HG02943 (cell line): ENCODE data around the gene TBC1D8.

ENCODE experiments used
- ATAC-seq: cut with Tn5 transposase; IDR thresholded peaks from one replicate; pipeline ENCODE4 v1.9.1; 2021; ENCODE audit warnings: mild to moderate bottlenecking, low read depth, moderate library complexity; ENCODE audit not compliant: unreplicated experiment

Gene TBC1D8

DNA sequence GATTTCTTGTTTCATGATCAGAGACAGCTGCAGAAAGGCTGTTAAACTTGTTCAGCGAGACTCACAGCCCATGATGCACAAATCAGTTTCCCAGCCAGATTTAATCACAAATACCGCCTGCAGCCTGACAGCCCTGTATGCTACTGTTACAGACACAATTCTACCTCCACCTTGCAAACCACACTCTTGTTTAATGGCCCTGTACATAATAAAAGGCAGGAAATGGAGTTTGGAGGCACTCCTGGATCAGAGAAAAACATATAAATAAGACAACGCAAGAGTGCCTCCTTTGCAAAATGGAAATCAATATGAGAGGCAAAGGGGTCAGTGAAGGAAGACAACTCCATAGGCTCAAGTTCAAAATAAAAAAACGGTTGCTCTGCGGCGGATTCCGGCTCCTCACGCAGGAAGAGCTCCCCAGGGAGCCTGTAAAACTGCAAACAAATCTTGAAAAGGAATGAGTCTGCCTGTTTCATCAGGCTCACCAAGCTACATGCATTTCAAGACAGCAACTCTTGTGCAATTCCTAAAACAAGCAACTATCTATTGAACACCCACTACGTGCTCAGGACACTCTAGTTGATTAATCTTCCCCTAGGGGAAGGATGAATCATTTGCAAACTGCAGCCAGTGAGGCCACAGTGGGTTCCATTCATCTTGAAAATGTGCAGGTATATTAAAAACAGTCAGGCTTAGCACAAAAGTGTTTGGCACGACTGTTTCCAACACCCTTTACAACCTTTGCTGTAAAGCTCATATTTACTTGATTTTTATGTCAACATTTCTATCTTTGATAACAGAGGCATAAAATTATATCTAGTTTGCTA, 37.5 kb downstream of the TBC1D8 start:
- ATAC-seq, result no peak

- no peak for ATAC-seq
These were observed 38.4 kb downstream of the TBC1D8 start for GRCh38 chr2:101112772-101113157.

DNA sequence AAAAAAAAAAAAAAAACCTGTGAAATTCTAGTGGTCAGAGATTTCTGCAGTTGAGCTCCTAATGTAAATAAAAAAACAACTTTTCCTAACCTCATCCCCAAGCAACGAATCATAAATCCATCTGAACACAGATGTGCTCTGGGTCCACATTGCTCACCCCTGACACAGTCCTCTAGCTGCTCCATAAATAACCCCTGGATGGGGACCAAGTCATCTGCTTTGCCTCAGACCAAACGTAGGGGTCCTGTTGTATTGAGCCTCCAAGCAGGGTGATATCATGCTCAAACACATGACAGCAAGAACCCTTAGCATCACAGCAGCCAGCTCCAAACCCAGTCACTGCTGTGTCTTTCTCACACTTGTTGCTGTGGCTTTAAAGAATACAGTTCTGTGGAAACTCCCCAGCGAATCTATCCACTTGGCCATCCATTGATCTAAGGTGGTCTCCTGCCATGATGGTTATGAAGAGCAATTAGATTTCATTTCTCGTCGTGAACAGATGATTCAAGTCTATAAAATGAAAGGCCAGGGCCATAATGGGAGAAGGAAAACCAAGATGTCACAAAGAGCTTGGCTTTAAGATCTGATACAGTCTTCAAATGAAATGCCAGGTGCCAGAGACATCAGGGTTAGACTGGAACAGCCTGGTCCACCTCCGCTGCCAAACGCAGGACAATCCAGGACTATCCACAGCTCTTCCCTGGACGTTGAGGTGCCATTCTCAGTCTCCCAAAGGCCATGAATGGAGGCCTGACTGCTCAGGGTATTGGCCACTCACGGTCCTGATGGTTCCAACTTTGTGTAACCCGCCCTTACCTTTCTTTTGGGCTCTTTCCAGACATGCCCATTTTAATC, 39.0 kb downstream of the TBC1D8 start:
- no peak for ATAC-seq

GRCh38 chr2:101111262-101111838, 39.8 kb downstream of the TBC1D8 start:
- no peak for ATAC-seq

- no peak for ATAC-seq
These were observed 41.6 kb downstream of the TBC1D8 start for GRCh38 chr2:101109451-101110118.

GRCh38 chr2:101108357-101108756, 42.8 kb downstream of the TBC1D8 start:
- no peak for ATAC-seq

- no peak for ATAC-seq
These were observed 43.9 kb downstream of the TBC1D8 start for GRCh38 chr2:101107241-101107640.

DNA sequence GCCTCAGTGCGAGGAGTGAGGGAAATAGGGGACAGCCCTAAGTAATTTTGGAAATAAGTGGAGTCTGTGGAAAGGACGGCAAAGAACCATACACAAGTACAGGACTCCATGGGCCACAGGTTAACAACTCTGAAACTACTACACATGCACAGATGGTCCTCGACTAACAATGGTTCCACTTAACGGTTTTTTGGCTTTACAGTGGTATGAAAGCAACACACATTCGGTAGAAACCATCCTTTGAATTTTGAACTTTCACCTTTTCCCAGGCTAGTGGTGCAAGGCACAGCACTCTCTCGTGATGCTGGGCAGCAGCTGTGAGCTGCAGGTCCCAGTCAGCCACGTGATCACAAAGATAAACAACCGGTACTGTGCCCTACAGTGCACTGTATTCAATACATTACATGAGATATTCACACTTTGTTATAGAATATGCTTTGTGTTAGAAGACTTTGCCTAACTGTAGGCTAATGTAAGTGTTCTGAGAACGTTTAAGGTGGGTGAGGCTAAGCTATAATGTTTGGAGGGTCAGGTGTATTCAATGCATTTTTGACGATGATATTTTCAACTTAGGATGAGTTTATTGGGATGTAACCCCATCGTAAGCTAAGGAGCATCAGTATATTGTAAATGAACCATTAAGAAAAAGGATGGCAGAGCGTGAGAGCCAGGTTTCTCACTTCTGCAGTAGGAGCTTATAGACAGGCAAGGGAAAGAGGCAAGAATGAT, 44.6 kb downstream of the TBC1D8 start:
- no peak for ATAC-seq

DNA sequence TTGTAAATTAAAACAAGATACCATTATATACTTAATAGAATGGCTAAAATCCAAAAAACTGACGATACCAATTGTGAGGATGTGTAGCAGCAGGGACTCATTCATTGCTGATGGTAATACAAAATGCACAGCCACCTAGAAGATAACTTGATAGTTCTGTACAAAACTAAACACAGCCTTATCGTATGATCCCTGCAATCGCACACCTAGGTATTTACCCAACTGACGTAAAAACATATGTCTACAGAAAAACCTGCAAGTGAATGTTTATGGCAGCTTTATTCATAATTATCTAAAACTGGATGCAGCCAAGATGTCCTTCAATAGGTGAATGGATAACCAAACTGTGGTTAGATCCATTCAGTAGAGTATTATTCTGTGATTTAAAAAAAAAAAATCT, 45.5 kb downstream of the TBC1D8 start:
- no peak for ATAC-seq

DNA sequence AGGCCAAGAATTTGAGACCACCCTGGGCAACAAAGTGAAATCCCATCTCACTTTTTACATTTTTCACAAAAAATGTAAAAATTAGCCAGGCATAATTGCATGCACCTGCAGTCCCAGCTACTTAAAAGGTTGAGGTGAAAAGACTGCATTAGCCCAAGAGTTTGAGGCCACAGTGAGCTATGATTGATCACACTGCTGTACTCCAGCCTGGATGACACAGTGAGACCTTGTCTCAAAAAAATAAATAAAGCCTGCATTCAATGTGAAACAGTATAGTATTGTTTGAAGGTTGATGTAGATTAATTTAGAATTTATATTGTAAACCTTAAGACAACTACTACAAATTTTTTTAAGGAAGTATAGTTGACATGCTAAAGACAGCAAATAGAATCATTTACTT, 53.5 kb downstream of the TBC1D8 start:
- ATAC-seq, result no peak

GRCh38 chr2:101096619-101097142, 54.5 kb downstream of the TBC1D8 start:
- no peak for ATAC-seq

DNA sequence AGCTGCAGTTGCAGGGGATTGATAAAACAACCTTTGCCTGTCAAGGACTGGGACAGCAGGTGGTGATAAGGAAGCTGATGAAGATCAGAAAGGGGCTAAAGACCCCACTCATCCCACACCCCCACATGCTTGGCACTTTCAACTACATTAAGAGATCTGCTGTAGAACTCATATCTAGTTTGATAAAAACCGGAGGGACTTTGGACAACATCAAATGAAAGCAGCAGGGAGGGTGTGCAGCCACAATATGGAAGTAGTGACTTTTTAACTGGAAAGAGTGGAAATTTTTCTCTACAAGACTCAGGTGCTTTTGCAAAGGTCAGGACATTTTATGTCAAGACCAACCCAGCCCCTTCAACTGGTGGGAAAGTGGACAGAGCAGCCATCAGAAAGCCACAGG, 56.8 kb downstream of the TBC1D8 start:
- ATAC-seq, result no peak

DNA sequence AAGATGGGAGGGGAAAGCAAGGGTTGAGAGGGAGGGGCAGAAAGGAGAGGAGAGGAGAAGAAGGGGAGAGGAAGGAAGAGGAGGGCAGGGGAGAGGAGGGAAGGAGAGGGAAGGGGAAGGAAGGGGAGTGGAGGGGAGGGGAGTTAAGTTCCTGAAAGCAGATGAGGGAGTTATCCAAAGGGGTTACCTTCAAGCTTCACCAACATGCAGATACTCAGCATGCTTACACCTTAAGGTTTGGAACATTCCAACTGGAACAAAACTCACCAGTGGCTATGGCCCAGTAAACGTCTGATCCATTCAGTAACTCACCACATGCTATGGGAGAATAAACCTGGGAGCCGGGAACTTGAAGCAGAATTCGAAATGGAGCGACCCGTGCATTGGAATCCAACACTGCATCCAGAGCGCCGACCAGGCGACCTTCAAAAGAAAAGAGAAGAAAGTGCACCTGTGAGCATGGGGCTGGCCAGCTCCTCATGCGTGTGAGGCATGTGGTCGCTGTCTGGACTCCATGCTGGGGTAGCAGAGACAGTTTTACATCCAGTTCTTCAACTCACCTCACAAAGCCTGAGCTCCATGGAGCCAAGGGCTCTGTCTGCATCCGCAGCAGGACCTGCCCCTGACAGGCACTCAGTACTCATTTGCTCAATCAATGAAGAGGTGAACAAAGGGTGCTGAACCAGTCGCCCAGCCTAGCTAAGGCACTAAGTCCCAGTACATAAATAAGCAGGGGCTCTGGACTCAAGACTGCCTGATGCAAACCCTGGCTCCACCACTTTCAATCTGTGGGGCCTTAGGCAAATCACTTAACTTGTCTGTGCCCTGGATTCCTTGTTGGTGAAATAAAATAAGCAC, 61.0 kb downstream of the TBC1D8 start:
- ATAC-seq, result no peak

DNA sequence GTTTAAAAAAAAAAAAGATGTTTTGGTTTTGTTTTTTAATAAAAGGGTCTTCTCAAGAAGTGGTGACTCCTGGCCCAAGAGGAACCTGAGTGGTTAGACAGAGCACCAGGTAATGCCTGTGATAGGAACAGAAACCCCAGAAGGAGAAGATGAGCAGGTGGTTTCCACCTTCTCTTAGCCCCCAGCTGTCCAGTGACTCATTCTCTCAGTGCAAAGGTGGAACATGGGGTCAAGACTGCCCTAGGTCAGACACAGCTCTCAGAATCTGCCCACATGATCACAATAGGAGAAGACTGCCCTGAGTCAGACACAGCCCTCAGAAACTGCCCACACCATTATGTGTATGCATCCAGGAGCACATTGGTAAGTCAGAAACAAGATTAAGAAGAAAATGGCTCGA, 61.8 kb downstream of the TBC1D8 start:
- peak; percentile 75 for ATAC-seq

DNA sequence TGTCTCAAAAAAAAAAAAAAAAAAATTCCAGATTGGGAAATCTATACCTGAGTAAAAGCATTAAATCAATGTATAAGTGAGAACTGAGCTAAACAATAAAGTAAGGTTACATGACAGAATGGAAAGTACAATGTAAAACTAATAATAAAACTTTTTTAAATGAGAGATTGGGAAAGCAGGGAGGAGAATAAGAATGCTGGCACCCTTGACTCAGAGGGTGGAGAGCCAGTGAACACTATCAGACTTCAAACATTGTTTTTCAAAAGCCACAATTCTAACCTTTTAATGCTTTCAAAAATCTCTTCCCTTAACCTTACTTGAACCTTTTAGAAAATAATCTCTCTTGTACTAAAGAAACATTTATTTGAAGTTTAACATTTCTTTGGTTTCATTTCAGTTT, 63.5 kb downstream of the TBC1D8 start:
- ATAC-seq, result no peak

DNA sequence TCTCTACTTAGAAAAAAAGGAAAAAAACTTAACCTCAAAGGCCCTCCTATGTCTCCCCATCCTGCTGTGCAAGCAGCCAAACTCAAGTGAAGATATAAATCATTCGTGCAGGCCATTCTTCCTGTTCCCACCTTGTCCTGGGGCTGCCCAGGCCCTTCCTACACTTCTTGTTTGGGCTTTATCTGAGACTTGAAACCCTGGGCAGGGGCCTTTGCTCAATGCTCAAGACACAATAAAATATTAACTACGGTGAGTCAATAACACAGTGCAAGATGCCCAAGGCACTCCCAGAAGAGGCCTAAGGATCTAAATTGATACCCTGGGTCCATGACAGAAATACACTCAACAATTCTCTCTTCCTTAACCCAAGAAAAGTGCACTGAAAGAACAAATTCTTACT, 67.6 kb downstream of the TBC1D8 start:
- no peak for ATAC-seq

GRCh38 chr2:101082998-101083397, 68.2 kb downstream of the TBC1D8 start:
- ATAC-seq, result no peak

GRCh38 chr2:101081375-101081907, 69.7 kb downstream of the TBC1D8 start:
- no peak for ATAC-seq
